Adrenal gland (tissue), 5 donors: ENCODE measurements around the gene CA10.

ENCODE experiments used
- POLR2A ChIP-seq, 2 donors: fragments of 450-650 bp; IDR thresholded peaks; one replicate each; pipeline ENCODE4 v1.6.1; 2017; ENCODE audit warnings: antibody characterized with exemption in 2 of 2, mild to moderate bottlenecking in 2 of 2, moderate library complexity in 1 of 2
- TF ChIP-seq, protein P1 (sequence below), 6 experiments: fragments of 450-650 bp in 4 of 6; fragments of 200-600 bp in 2 of 6; sonication (generic) in 1 of 6; IDR thresholded peaks; 1 replicate in 5 of 6; 2 replicates in 1 of 6; pipeline versions ENCODE4 v1.5.1 to v1.8.0; 2016 to 2021; ENCODE audit warnings: antibody characterized with exemption in 6 of 6, mild to moderate bottlenecking in 2 of 6, moderate library complexity in 1 of 6
- donor health status: DM: no; HTN: no; CAD: no.

DNA sequence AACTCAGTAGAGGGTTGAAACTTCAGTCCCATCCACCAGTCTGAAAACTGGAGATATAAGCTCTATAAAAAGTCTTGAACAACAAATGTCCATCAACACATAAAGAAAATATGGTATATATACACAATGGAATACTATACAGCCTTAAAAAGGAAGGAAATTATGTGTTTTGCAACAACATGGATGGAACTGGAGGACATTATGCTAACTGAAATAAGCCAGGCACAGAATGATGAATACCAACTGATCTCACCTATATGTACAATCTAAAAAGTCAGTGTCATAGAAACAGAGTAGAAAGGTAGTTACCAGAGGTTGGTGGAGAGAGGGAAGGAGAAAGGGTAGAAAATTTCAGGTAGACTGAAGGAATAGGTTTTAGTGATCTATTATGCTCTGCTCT is 438.1 kb downstream of the CA10 start:
- TF ChIP-seq, protein P1, sequence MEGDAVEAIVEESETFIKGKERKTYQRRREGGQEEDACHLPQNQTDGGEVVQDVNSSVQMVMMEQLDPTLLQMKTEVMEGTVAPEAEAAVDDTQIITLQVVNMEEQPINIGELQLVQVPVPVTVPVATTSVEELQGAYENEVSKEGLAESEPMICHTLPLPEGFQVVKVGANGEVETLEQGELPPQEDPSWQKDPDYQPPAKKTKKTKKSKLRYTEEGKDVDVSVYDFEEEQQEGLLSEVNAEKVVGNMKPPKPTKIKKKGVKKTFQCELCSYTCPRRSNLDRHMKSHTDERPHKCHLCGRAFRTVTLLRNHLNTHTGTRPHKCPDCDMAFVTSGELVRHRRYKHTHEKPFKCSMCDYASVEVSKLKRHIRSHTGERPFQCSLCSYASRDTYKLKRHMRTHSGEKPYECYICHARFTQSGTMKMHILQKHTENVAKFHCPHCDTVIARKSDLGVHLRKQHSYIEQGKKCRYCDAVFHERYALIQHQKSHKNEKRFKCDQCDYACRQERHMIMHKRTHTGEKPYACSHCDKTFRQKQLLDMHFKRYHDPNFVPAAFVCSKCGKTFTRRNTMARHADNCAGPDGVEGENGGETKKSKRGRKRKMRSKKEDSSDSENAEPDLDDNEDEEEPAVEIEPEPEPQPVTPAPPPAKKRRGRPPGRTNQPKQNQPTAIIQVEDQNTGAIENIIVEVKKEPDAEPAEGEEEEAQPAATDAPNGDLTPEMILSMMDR (IDR thresholded peaks at IDR 0.05), result no peak
- no peak for TF ChIP-seq POLR2A (IDR thresholded peaks at IDR 0.05)
